ENCODE results near the gene LEFTY1. TPM values are rescaled to one million over a fixed set of nuclear protein-coding genes. Genes with fewer than 3 reads are reported as not detected.

LEFTY1 gene
- total RNA-seq, 1 donor from 2014 or later: not detected

- Histone ChIP-seq H3K36me3 (ENCODE audit: control insufficient read depth, insufficient read depth, low read length) (peaks cover 4% of the 10 kb centered on the region), H3K27me3 (ENCODE audit: control insufficient read depth, insufficient read depth, low read length) (no peaks in the 10 kb centered on the region), H3K4me3 (ENCODE audit: low read depth, low read length) (no peak overlapping the region)
- no peak for FAIRE-seq
- TF ChIP-seq CTCF (IDR thresholded peaks at IDR 0.05; ENCODE audit: insufficient read depth, low read length, severe bottlenecking): no peak
- no peak for DNase-seq (ENCODE audit: low read depth)
These were observed 42.3 kb downstream of the LEFTY1 start for GRCh38 chr1:225846331-225847310.

- peak; percentile 86 for TF ChIP-seq CTCF (IDR thresholded peaks at IDR 0.05; ENCODE audit: insufficient read depth, low read length, severe bottlenecking)
- Histone ChIP-seq H3K36me3 (ENCODE audit: control insufficient read depth, insufficient read depth, low read length) (peaks cover 4% of the 10 kb centered on the region), H3K4me3 (ENCODE audit: low read depth, low read length) (no peak overlapping the region), H3K27me3 (ENCODE audit: control insufficient read depth, insufficient read depth, low read length) (no peaks in the 10 kb centered on the region)
- FAIRE-seq (no peak), DNase-seq (ENCODE audit: low read depth) (peak; percentile 68)
These were observed 43.2 kb downstream of the LEFTY1 start for GRCh38 chr1:225845571-225846259.

GRCh38 chr1:225845097-225845496 lies 43.8 kb downstream of the LEFTY1 start:
- DNase-seq (ENCODE audit: low read depth) (no peak), FAIRE-seq (no peak)
- Histone ChIP-seq H3K27me3 (ENCODE audit: control insufficient read depth, insufficient read depth, low read length) (no peaks in the 10 kb centered on the region), H3K4me3 (ENCODE audit: low read depth, low read length) (no peak overlapping the region), H3K36me3 (ENCODE audit: control insufficient read depth, insufficient read depth, low read length) (peaks cover 4% of the 10 kb centered on the region)
- no peak for TF ChIP-seq CTCF (IDR thresholded peaks at IDR 0.05; ENCODE audit: insufficient read depth, low read length, severe bottlenecking)

- Histone ChIP-seq H3K4me3 (ENCODE audit: low read depth, low read length) (no peak overlapping the region), H3K36me3 (ENCODE audit: control insufficient read depth, insufficient read depth, low read length) (peaks cover 8% of the 10 kb centered on the region), H3K27me3 (ENCODE audit: control insufficient read depth, insufficient read depth, low read length) (no peaks in the 10 kb centered on the region)
- TF ChIP-seq CTCF (IDR thresholded peaks at IDR 0.05; ENCODE audit: insufficient read depth, low read length, severe bottlenecking): no peak
- FAIRE-seq (no peak), DNase-seq (ENCODE audit: low read depth) (no peak)
These were observed 44.5 kb downstream of the LEFTY1 start for GRCh38 chr1:225844236-225845061.

- Histone ChIP-seq H3K27me3 (ENCODE audit: control insufficient read depth, insufficient read depth, low read length) (no peaks in the 10 kb centered on the region), H3K36me3 (ENCODE audit: control insufficient read depth, insufficient read depth, low read length) (peaks cover 10% of the 10 kb centered on the region), H3K4me3 (ENCODE audit: low read depth, low read length) (no peak overlapping the region)
- DNase-seq (ENCODE audit: low read depth) (no peak), FAIRE-seq (no peak)
- no peak for TF ChIP-seq CTCF (IDR thresholded peaks at IDR 0.05; ENCODE audit: insufficient read depth, low read length, severe bottlenecking)
These were observed 45.5 kb downstream of the LEFTY1 start for GRCh38 chr1:225843426-225843795.
